ENCODE measurements around the gene WDR70.
"Not testable (repeated sequence)": the region's sequence is repeated elsewhere in the genome, so short reads cannot be mapped to it uniquely, and the experiment has no call there.

WDR70 gene

DNA sequence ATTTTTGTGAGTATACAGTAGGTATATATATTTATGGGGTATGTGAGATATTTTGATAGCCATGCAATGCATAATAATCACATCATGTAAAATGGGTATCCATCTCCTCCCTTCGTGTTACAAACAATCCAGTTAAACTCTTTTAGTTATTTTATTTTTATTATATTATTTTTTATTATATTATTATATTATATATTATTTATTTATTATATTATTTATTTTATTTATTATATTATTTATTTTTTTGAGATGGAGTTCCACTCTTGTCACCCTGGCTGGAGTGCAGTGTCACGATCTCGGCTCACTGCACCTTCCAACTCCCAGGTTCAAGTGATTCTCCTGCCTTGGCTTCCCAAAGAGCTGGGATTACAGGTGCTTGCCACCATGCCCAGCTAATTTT lies 138.6 kb downstream of the WDR70 start:
- DNase-seq (ENCODE audit: low spot score): no peak

DNA sequence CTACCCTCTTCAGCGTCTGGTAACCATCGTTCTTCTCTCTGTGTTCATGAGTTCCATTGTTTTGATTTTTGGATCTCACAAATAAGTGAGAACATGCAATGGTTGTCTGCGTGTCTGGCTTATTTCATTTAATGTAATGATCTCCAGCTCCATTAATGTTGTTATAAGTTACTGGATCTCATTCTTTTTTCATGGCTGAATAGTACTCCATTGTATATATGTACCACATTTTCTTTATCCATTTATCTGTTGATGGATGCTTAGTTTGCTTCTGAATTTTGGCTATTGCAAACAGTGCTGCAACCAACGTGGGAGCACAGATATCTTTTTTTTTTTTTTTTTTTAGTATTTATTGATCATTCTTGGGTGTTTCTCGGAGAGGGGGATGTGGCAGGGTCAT lies 139.2 kb downstream of the WDR70 start:
- not testable (repeated sequence) for DNase-seq (ENCODE audit: low spot score)

DNA sequence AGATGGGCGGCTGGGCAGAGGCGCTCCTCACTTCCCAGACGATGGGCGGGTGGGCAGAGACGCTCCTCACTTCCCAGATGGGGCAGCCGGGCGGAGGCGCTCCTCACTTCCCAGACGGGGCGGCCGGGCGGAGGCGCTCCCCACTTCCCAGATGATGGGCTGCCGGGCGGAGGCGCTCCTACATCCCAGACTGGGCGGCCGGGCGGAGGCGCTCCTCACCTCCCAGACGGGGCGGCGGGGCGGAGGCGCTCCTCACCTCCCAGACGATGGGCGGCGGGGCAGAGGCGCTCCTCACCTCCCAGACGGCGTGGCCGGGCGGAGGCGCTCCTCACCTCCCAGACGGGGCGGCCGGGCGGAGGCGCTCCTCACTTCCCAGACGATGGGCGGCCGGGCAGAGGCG lies 140.2 kb downstream of the WDR70 start:
- no peak for DNase-seq (ENCODE audit: low spot score)

DNA sequence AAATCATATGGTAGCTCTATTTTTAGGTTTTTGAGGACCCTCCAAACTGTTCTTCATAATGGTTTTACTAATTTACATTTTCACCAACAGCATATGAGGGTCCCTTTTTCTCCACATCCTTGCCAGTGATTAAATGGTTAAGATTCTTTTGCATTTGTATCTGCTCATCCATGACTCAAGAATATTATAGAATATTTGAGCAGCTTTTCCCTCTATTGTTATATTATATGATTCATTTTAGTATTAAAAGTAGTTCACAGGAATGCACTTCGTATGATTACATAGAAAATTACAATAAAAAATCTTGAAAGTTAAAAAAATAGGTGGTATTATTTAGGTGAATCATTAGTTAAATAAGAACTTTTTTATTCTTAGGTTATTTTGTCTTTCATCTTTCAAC lies 140.7 kb downstream of the WDR70 start:
- DNase-seq (ENCODE audit: low spot score): no peak

DNA sequence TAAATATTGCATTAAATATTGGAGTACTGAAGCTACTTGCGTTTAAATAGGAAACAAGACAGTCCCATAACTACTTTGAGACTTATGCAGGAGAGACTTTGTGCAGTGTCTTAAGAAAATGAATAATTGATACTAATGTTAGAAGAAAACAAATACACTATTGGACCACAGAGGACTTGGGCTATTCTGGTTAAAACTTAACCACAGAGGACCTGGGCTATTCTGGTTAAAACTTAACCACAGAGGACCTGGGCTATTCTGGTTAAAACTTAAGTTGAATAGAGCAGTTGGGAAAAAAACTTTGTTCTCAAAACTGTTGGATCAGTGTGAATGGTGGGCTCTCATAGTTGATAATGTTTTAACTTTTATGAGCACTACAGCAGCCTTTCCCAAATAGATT lies 141.7 kb downstream of the WDR70 start:
- no peak for DNase-seq (ENCODE audit: low spot score)

DNA sequence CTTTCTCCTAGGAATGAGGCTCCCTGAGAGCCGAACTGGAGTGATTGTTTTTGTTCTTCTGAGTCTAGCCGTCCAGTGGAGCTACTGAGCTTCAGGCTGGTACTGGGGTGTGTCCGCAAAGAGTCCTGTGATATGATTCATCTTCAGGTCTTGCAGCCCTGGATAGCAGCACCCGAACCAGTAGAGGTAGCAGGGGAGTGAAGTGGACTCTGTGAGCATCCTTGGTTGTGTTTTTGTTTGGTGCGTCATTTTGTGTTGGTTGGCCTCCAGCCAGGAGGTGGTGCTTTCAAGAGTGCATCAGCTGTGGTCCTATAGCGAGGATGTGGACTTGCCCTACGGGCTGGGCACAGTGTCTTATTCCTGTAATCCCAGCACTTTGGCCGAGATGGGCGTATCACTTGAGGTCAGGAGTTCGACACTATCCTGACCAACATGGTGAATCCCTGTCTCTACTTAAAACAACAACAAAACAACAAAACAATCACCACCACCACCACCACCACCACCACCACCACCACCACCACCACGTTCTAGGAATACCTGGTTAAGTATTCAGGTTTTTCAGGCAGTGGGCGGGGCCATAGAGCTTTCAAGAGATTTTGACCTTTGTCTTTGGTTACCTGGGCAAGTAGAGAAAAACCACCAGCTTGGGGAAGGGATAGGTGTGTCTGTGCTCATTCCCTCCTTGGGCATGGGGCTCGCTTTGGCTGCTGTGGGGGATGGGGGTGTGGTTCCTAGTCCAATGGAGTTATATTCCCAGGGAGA lies 154.0 kb downstream of the WDR70 start:
- DNase-seq (ENCODE audit: low spot score): no peak

DNA sequence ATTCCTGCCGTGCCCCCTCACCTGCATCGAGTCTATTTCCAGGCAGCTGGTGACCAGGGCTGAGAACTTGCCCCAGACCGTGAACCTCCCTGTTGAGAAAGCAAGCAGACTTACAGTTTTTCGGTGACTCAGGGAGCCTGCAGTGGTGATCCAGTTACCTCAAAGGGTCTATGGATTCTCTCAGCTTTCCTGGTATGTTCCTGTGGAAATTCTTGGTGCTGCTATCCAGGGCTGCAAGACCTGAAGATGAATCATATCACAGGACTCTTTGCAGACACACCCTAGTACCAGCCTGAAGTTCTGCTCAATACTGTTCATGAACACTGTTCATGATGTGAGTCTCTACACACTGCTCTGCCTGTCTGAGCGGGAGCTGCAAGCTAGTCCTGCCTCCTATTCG lies 154.7 kb downstream of the WDR70 start:
- DNase-seq (ENCODE audit: low spot score): peak; percentile 11

DNA sequence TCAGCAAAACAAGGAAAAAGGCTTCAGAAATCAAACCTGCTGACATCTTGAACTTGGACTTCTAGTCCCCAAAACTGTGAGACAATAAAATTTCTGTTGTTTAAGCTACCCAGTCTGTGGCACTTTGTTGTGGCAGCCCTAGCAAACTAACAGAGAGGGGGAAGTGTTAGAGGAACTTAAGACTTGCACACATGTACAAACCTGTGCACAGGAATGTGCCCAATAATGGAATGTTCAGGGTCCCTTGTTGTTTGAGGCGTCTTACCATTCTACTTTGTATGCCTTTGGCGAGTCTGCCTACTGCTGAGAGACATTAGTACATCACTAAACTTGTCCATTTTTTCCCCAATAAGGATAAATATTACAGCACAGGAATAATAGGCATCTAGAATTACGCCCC lies 160.3 kb downstream of the WDR70 start:
- no peak for DNase-seq (ENCODE audit: low spot score)

DNA sequence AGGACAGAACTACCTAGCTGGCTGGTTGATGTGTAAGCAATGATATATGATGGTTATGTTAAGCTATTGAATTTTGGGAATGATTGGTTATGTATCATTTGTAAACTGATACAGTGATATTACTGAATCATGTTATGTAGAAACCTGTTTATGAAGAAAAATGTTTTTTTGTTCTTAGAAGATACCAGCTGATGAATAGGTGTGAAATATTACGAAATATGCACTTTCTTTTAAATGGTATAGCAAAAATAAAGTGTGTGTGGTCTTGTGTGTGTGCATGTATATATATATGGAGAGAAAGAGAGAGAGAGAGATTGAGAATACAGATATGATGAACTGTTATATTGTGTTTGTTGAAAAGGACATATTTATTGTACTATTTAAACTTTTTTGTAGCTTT lies 164.1 kb downstream of the WDR70 start:
- DNase-seq (ENCODE audit: low spot score): no peak

DNA sequence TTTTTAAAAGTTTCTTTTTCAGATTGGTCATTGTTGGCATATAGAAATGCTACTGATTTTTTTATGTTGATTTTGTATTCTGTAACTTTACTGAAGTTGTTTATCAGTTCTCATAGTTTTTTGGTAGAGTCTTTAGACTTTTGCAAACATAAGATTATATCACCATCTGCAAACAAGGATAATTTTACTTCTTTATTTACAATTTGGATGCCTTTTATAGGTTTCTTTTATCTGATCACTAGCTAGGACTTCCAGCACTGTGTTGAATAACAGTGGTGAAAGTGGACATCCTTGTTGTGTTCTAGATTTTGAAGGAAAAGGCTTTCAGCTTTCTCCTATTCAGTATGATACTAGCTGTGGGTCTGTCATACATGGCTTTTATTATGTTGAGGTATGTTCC lies 170.3 kb downstream of the WDR70 start:
- no peak for DNase-seq (ENCODE audit: low spot score)

DNA sequence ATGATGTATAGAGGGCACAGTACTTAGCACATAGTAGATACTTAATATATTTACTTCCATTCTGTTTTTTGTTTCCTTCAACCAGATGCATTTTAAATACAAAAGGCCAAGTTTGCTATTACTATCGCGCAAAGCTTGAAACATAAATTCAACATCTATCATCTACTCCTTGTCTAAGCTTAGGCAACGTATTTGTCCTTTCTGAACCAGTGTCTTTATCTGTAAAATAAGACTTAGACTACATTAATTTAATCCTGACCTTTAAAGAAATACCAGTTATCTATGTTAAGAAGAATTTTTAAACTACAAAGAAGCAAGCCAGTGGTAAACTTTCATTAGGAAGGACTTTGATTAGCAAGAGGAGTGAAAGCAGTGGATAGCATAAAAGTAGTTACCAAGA lies 173.0 kb downstream of the WDR70 start:
- no peak for DNase-seq (ENCODE audit: low spot score)

DNA sequence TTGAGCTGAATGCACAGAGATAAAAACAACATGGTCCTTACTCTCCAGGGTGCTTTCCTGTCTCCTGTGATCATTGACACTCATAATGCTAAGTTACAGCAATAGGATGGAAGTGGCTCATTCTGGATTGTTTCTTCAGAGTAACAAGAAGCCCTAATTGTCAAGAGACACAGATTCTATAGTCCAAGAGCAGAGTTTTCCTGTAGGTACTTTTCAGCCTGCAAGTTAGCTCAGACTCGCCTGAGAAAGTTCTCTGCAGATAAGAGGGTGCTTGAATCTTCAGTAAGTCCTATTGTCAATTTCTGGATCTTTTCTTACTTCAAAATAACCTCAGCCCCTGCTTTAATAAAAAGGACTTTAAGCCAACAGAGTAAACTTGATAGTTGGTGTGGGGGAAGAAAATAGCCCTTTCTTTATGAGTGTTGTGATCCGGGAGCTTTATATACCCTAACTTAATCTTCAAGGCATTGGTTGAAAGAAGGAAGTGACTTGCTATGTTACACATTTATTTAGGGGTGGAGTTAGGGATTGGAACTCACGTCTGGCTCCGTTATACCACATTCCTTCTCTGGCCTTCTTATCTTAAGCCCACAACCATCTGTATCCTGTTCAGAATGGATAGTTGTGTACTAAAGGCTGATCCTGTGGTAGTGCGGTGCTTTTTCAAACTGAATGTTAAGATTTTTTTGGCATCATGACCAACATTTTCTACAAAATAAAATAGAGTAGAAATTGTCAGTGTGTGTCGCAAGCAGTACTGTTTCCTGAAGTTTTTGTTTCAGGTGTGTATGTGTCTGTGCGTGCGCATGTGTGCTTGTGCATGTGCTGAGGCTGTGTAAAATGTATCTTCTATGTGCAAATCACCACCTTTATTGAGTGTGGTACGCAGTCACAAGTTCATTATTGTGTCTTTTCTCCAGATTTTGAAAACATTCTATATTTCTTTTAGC lies 173.9 kb downstream of the WDR70 start:
- DNase-seq (ENCODE audit: low spot score): peak; percentile 10

DNA sequence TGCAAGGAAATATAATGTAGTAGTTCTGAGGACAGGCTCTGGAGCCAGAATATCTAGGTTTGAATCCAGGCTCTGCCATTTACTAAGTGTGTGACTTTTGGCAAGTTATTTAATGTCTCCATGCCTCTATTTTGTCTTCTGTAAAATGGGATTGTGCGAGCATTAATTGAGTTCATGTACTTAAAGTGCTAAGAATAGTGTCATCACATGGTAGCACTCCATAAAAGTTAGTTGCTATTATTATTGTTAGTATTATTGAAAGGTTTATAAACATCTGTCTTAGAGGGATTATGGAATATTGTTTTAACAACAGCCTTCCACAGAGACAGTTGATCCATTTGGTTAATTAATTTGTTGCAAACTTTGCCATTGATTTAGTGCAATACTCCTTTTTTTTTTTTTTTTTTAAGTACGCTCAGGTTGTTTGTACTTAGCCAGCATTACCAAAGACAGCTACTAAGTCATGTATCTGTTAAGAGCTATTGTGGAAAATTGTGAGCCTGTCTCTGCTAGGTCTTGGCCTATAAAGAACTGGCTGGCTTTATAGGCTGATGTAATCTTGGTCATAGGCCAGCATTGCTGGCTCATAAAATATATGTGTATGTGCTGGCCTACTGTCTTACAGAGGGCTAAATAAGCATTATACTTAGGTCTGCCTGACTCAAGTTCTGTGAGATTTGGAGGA lies 174.7 kb downstream of the WDR70 start:
- DNase-seq (ENCODE audit: low spot score): no peak

DNA sequence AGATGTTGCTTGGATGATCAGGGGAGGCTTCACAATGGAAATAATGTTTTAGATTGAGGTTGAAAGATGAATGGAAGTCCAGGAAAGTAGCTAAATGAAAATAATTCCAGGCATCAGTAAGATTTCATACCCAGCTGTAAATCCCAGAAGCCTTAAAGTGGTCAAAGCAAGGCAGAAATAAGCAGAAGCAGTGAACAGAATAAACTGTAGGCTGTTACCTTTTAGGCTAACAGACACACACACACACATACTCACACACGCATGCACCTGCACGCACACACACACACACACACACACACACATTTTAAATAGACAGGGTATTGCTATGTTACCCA lies 175.3 kb downstream of the WDR70 start:
- no peak for DNase-seq (ENCODE audit: low spot score)

DNA sequence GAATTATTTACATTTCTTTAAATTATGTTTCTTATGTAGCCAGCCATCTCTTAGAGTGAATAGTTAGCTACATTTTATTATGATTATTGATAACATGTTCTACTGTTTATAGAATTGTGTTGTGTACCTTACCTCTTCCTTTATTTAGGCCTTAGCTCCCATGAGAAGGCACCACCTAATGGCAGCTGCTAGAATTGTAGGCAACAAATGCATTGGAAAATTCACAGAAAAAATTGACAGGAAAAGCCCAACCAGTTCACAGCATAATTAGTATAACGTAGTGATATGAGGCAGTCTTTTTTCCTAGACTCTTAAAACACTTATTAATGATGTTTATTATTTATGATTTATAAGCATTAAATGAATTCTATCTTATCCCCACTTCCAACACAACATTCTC lies 175.8 kb downstream of the WDR70 start:
- no peak for DNase-seq (ENCODE audit: low spot score)

DNA sequence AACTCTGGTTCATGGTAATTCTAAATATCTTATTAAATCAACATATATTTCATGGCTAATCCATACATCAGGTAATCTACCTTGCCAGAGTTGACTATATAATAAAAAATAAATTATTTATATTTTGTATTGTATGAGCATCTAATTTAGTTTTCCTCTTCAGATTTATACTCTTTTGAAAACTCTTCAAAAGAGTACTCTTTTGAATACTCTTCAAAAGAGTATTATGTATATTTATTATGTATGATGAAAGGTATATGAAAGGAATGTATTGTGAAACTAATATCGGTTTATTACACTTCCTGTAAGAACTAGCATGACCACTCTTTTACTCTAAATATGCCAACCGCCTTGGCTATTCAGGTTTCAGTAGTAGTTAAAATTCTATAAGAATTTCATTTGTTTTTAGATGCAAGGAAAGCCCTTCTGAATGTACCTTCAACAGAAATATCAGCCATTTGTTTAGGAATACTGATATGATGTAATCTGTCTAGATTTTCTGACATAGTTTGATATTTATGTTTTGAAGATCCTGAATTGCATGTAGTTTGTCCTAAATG lies 178.7 kb downstream of the WDR70 start:
- no peak for DNase-seq (ENCODE audit: low spot score)

DNA sequence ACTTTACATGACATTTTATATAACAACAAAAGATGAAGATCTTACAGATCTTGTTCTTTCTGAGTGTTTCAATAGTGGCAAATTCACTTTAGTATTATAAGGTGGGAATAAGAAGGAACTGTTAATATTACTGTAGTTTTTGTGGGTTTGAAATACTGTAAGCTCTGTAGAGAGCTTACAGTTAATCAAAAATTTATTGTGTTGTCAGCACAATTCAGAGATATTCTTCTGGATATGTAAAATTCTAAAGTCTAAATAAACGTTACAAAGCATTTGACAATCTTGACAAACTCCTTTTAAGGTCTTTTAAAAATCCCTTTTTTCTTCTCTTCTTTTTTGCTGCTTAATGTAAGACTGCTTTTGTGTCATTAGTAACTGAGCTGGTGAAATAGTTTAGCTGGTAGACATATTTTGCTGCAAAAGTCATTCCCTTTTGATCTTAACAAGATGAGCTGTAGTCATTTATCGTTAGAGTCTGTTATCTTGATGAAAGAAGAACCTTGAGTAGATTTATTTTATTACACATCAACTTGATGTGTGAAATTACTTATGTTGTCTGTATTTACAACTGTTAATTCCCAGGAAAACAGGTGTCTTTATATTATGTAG lies 186.0 kb downstream of the WDR70 start:
- no peak for DNase-seq (ENCODE audit: low spot score)

DNA sequence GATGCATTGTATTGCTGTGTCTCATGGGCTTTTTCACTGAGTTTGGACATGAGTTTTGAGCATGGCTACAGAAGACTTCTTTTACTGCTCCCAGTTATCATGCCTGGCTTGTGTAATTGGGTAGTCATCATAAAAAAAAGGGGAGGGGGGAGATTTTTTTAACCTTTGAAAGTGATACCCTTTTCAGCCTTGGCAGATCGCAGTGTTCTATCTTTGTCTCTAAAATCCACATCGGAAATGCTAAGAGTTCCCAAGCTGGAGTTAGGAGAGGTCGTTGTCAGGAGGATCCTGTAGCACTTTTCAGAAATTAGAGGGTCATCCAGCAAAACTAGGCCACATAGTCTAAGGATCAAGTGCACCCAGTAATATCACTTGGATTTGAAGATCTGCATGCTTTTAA lies 188.4 kb downstream of the WDR70 start:
- DNase-seq (ENCODE audit: low spot score): no peak

DNA sequence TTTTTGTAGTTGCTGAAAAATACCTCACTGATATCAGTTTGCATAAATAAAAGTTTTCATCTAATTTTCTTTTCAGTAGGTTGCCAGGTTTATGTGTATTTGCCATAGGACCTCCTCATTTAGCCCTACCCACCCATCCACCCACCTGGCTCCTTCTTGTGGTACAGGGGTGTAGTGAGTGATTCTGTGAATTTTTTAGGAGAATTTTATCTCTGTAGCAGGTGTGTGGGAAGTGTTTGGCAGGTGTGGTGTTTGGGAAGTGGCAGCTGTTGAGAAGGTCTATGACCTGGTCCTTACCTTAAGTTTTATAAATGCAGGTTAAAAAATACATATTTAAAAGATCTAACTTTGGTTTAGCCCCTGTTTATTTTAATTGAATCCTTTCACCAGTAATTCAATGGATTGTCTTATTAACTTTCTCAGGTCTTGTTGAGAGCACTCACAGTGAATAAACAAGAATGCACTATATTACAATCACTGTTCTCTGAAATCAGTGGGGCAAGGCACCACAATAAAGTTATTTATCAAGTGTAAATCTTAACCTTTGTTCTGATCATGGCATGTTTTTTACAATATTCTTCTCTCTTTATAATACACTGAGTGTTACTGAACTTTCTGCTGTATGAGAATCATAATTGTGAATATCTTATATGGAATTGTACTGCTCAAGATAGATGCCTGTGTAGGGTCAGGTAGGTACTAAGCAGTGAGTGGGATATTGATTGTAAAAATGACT lies 189.1 kb downstream of the WDR70 start:
- DNase-seq (ENCODE audit: low spot score): no peak

DNA sequence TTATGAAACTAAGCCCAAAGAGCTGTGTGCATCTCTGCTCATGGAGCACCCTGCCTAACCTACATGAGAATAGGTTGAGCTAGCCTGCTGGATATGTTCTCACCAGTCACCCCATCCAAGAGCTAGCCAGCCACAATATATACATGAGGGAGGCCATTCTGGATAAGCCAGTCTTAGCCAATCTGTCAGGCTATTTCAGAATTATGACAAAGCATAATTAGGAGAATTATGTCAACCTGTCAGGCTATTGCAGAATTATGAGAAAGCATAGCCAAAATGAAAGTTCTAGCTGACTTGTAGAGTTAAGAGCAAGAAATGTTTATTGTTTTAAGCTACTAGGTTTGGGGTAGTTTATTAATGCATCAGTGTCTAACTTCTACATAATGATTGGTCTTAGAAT lies 189.8 kb downstream of the WDR70 start:
- DNase-seq (ENCODE audit: low spot score): no peak

DNA sequence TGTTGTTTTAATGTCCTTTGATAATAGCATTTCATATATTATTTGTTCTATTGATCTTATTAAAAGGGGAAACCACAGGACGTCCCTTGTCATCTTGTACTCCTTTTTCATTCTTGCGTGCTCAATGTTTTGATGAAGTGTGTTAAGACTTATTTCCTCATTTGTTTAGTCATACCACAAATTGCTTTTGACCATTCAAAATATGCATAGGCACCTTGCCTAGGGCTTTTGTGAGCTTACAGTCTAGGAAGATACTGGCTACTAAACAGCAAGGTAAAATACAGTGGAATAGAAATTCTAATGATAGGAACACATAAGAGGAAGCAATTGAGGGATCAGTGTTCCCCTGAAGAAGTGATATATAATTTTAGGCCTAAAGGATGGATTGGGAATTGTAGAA lies 190.3 kb downstream of the WDR70 start:
- no peak for DNase-seq (ENCODE audit: low spot score)

Measured in AG20443 (cell line).